Body of pancreas (tissue), 4 donors: ENCODE measurements around the gene RAB20.

Experiments
- CTCF ChIP-seq, 7 experiments: fragments of 450-650 bp in 4 of 7; fragments of 200-600 bp in 3 of 7; sonication (generic) in 3 of 7; IDR thresholded peaks; one replicate each; pipeline ENCODE4 v1.5.1; 2016 to 2019; ENCODE audit warnings: antibody characterized with exemption in 7 of 7
- POLR2A ChIP-seq, 3 donors: fragments of 450-650 bp; IDR thresholded peaks; one replicate each; pipeline ENCODE4 v1.6.1; 2016; ENCODE audit warnings: antibody characterized with exemption in 3 of 3, mild to moderate bottlenecking in 2 of 3

GRCh38 chr13:110590577-110590976, 29.1 kb upstream of the RAB20 start:
- TF ChIP-seq CTCF (IDR thresholded peaks at IDR 0.05) (no peak), POLR2A (IDR thresholded peaks at IDR 0.05) (no peak)
